PC-3 (cell line): ENCODE results near the gene COX7A2L.

Experiments used
- EZH2 ChIP-seq: fragments of 300-600 bp; sonication (generic); IDR thresholded peaks from one replicate; pipeline ENCODE4 v1.6.1; 2017; ENCODE audit warnings: antibody characterized with exemption, mild to moderate bottlenecking, low read length; ENCODE audit not compliant: unreplicated experiment
- TF ChIP-seq, protein P1 (sequence below): fragments of 300-600 bp; sonication (generic); conservative IDR thresholded peaks from 2 replicates; pipeline ENCODE4 v1.5.1; 2017; ENCODE audit warnings: antibody characterized with exemption, low read depth, mild to moderate bottlenecking, low read length

DNA sequence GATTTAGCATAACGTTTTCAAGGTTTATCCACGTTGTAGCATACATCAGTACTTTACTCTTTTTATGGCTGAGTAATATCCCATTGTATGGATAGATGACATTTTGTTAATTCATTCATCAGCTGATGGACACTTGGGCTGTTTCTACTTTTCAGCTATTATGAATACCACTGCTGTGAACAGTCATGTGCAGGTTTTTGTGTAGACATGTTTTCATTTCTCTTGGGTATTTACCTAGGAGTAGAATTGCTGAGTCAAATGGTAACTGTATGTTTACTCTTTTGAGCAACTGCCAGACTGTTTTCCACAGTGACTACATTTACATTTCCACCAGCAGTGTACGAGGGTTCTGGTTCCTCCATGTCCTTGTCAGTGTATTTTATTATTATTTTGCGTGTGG is 33.9 kb downstream of the COX7A2L start:
- TF ChIP-seq EZH2 = no peak
- TF ChIP-seq, protein P1, sequence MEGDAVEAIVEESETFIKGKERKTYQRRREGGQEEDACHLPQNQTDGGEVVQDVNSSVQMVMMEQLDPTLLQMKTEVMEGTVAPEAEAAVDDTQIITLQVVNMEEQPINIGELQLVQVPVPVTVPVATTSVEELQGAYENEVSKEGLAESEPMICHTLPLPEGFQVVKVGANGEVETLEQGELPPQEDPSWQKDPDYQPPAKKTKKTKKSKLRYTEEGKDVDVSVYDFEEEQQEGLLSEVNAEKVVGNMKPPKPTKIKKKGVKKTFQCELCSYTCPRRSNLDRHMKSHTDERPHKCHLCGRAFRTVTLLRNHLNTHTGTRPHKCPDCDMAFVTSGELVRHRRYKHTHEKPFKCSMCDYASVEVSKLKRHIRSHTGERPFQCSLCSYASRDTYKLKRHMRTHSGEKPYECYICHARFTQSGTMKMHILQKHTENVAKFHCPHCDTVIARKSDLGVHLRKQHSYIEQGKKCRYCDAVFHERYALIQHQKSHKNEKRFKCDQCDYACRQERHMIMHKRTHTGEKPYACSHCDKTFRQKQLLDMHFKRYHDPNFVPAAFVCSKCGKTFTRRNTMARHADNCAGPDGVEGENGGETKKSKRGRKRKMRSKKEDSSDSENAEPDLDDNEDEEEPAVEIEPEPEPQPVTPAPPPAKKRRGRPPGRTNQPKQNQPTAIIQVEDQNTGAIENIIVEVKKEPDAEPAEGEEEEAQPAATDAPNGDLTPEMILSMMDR = no peak
